Mononuclear cell (primary cell): ENCODE results near the gene GYPA. TPM values are rescaled to one million over a fixed set of nuclear protein-coding genes. Genes with fewer than 3 reads are reported as not detected.
"Not testable (repeated sequence)": the region's sequence is repeated elsewhere in the genome, so short reads cannot be mapped to it uniquely, and the experiment has no call there.

ENCODE experiments used
- H3K27me3 ChIP-seq: 2 replicates; pipeline ENCODE4 v1.6.0; 2011; ENCODE audit warnings: low read length, control low read depth; ENCODE audit not compliant: insufficient read depth
- H3K4me1 ChIP-seq: 2 replicates; pipeline ENCODE4 v1.5.1; 2011; ENCODE audit warnings: mild to moderate bottlenecking, low read length, control low read depth; ENCODE audit not compliant: insufficient read depth
- H3K4me3 ChIP-seq: 2 replicates; pipeline ENCODE4 v1.5.1; 2011; ENCODE audit warnings: mild to moderate bottlenecking, low read length, moderate library complexity
- H3K9me3 ChIP-seq: 2 replicates; pipeline ENCODE4 v1.5.1; 2011; ENCODE audit warnings: low read depth, mild to moderate bottlenecking, control low read depth, low read length
- total RNA-seq: library from RNA; depleted of rRNA; stranded (reverse); fragments of >200 nt; gene quantifications from one replicate; pipeline ENCODE4 v1.2.3, GENCODE V29; 2012

GYPA gene
- total RNA-seq, 1 donor = 0.10 TPM

GRCh38 chr4:144097776-144098175 lies 42.7 kb downstream of the GYPA start:
- H3K27me3 ChIP-seq, H3K4me1 ChIP-seq, H3K4me3 ChIP-seq, H3K9me3 ChIP-seq: not testable (repeated sequence)

DNA sequence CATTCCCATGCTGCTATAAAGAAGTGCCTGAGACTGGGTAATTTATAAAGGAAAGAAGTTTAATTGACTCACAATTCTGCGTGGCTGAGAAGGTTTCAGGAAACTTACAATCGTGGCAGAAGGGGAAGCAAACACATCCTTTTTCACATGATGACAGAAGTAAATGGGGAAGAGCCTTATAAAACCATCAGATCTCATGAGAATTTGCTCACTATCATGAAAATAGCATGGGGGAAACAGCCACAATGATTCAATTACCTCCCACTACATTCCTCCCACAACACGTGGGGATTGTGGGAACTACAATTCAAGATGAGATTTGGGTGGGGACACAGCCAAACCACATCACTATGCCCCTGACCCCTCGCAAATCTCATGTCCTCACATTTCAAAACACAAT lies 46.5 kb downstream of the GYPA start:
- not testable (repeated sequence) for H3K4me1 ChIP-seq, H3K4me3 ChIP-seq, H3K9me3 ChIP-seq, H3K27me3 ChIP-seq

GRCh38 chr4:144091181-144091580 lies 49.3 kb downstream of the GYPA start:
- H3K27me3 ChIP-seq, H3K4me1 ChIP-seq, H3K9me3 ChIP-seq, H3K4me3 ChIP-seq: not testable (repeated sequence)

DNA sequence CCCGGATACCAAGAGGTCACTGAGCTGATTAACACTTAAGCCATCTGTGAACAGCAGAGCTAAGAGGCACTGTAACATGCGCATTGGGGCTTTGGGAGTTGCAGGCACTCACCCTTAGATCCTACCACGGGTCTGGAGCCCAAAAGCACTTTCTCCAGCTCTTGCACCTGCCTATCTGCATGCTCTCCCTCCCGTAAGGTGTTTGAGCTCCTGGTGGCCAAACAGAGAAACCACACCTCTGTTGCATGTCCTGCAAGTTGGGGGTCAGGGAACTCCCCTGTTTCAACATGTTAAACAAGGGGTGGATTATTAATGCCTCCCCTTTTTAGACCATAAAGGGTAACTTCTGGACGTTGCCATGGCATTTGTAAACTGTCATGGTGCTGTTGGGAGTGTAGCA lies 49.8 kb downstream of the GYPA start:
- Histone ChIP-seq H3K4me1 (no peaks in the 10 kb centered on the region), H3K9me3 (no peaks in the 10 kb centered on the region), H3K4me3 (no peak overlapping the region), H3K27me3 (no peaks in the 10 kb centered on the region)

GRCh38 chr4:144082053-144082452 lies 58.5 kb downstream of the GYPA start:
- not testable (repeated sequence) for H3K27me3 ChIP-seq, H3K9me3 ChIP-seq, H3K4me3 ChIP-seq, H3K4me1 ChIP-seq

DNA sequence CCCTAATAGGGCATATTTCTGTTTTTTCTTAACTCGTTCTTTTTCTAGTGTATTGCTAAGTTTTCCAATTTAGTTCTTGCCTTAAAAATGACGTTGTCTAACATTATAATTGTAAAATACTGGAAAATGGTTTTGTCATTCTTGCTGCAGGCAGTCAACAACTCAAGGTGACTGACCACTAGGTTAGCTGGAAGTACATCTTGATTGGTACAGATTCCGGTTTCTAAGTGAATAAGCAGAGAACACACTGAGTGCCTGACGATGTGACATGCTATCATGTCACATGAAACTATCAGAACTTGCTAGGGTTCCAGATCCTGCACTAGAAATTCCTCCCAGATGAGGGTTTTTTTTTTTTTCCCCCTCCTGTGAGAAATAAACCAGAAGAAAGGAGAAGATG lies 60.4 kb downstream of the GYPA start:
- H3K4me3 ChIP-seq, H3K4me1 ChIP-seq, H3K27me3 ChIP-seq, H3K9me3 ChIP-seq: not testable (repeated sequence)

GRCh38 chr4:144078746-144079145 lies 61.8 kb downstream of the GYPA start:
- H3K9me3 ChIP-seq, H3K4me1 ChIP-seq, H3K27me3 ChIP-seq, H3K4me3 ChIP-seq: not testable (repeated sequence)

- not testable (repeated sequence) for H3K27me3 ChIP-seq, H3K9me3 ChIP-seq, H3K4me1 ChIP-seq, H3K4me3 ChIP-seq
These were observed 79.0 kb downstream of the GYPA start for GRCh38 chr4:144061556-144061955.

GRCh38 chr4:144060234-144060859 lies 80.2 kb downstream of the GYPA start:
- H3K4me1 ChIP-seq, H3K4me3 ChIP-seq, H3K9me3 ChIP-seq, H3K27me3 ChIP-seq: not testable (repeated sequence)

Other genes with a start within 250 kb of the GYPA start
- gene GYPE, start 235.2 kb downstream of the GYPA start, total RNA-seq = 0.10 TPM
- not detected for gene GYPB, start 121.3 kb downstream of the GYPA start, total RNA-seq